ENCODE measurements around the gene CTBP1. TPM values are rescaled to one million over a fixed set of nuclear protein-coding genes. Genes with fewer than 3 reads are reported as not detected.
A peak's percentile ranks its signal among the peaks of the same experiment; 100 is the strongest.

CTBP1 gene
- total and polyA plus RNA-seq, 7 donors, result 67.9 to 162 (median 113) TPM

- Histone ChIP-seq H3K27ac (peak overlapping the region in 3 of 4 donors; percentile 9 to 31 (median 10)), H3K36me3 (no peaks in the 10 kb centered on the region), H3K4me3 (no peak overlapping the region), H3K9me3 (no peaks in the 10 kb centered on the region), H3K27me3 (no peaks in the 10 kb centered on the region), H3K4me1 (peaks cover 0 to 63% (median 62%) of the 10 kb centered on the region in 4 donors)
- TF ChIP-seq POLR2A (IDR thresholded peaks at IDR 0.05) (no peak), EP300 (IDR thresholded peaks at IDR 0.05) (no peak), POLR2AphosphoS5 (IDR thresholded peaks at IDR 0.05) (no peak), CTCF (IDR thresholded peaks at IDR 0.05) (no peak)
- DNase-seq, result peak; percentile 64
- intact Hi-C loops (cut with DNase I), result no loop called here
- WGBS, 2 donors, result 72 to 89% methylated on average over 17 of the region's 17 CpGs
Observed at GRCh38 chr4:1205586-1206298, 43.2 kb downstream of the CTBP1 start.

GRCh38 chr4:1204828-1205585, 43.9 kb downstream of the CTBP1 start:
- Histone ChIP-seq H3K4me3 (no peak overlapping the region), H3K4me1 (peaks cover 0 to 63% (median 62%) of the 10 kb centered on the region in 4 donors), H3K27me3 (no peaks in the 10 kb centered on the region), H3K27ac (peak overlapping the region in 2 of 4 donors; percentile 9 to 10), H3K9me3 (no peaks in the 10 kb centered on the region), H3K36me3 (no peaks in the 10 kb centered on the region)
- DNase-seq, result peak; percentile 64
- 23 to 72% methylated on average over 25 of the region's 25 CpGs for WGBS, 2 donors
- TF ChIP-seq POLR2A (IDR thresholded peaks at IDR 0.05) (peak in 1 of 2 donors; percentile 52), EP300 (IDR thresholded peaks at IDR 0.05) (no peak), CTCF (IDR thresholded peaks at IDR 0.05) (no peak), POLR2AphosphoS5 (IDR thresholded peaks at IDR 0.05) (peak in 1 of 4 donors; percentile 12)
- intact Hi-C loops (cut with DNase I), result loop anchor here (5.0 kb wide), 1 partner anchor 38 kb away; no protein-coding TSS in a partner anchor

- no peak for DNase-seq
- Histone ChIP-seq H3K27ac (peak overlapping the region in 2 of 4 donors; percentile 69 to 78), H3K9me3 (no peaks in the 10 kb centered on the region), H3K27me3 (no peaks in the 10 kb centered on the region), H3K36me3 (no peaks in the 10 kb centered on the region), H3K4me3 (no peak overlapping the region), H3K4me1 (peaks cover 0 to 61% (median 60%) of the 10 kb centered on the region in 4 donors)
- intact Hi-C loops (cut with DNase I), result loop anchor here (5.0 kb wide), 1 partner anchor 37 kb away; no protein-coding TSS in a partner anchor
- TF ChIP-seq POLR2A (IDR thresholded peaks at IDR 0.05) (no peak), POLR2AphosphoS5 (IDR thresholded peaks at IDR 0.05) (no peak), EP300 (IDR thresholded peaks at IDR 0.05) (no peak), CTCF (IDR thresholded peaks at IDR 0.05) (no peak)
- WGBS, 2 donors, result 59 to 85% methylated on average over 21 of the region's 21 CpGs
Observed at GRCh38 chr4:1204286-1204827, 44.6 kb downstream of the CTBP1 start.

- peaks cover 0 to 49% (median 48%) of the 10 kb centered on the region in 4 donors for H3K4me1 ChIP-seq
- H3K36me3 ChIP-seq, result no peaks in the 10 kb centered on the region
- H3K27ac ChIP-seq, result peak overlapping the region; percentile 69 to 85 (median 74)
- intact Hi-C loops (cut with DNase I), result loop anchor here (5.0 kb wide), 1 partner anchor 36 kb away; no protein-coding TSS in a partner anchor
- no peak overlapping the region for H3K4me3 ChIP-seq
- TF ChIP-seq EP300 (IDR thresholded peaks at IDR 0.05), result no peak
- no peak for TF ChIP-seq POLR2A (IDR thresholded peaks at IDR 0.05)
- TF ChIP-seq POLR2AphosphoS5 (IDR thresholded peaks at IDR 0.05), result no peak
- TF ChIP-seq CTCF (IDR thresholded peaks at IDR 0.05), result no peak
- DNase-seq, result peak; percentile 62
- H3K27me3 ChIP-seq, result no peaks in the 10 kb centered on the region
- WGBS, 2 donors, result 89 to 90% methylated on average over 13 of the region's 13 CpGs
- H3K9me3 ChIP-seq, result no peaks in the 10 kb centered on the region
Observed at GRCh38 chr4:1203026-1203616, 45.8 kb downstream of the CTBP1 start.
